GM12878 (cell line): ENCODE data around the gene CRB1. TPM values are rescaled to one million over a fixed set of nuclear protein-coding genes. Genes with fewer than 3 reads are reported as not detected.

Source experiments
- ATAC-seq: fragments of 200-7000 bp; cut with Tn5 transposase; 3 replicates; pipeline ENCODE4 v1.9.1; 2020; ENCODE audit warnings: mild to moderate bottlenecking, moderate library complexity
- BruUV-seq: library from RNA; stranded (reverse); fragments of 400-500 nt; replicated peaks from 2 replicates; lab custom pipeline; 2021; lab: Mats Ljungman, UMichigan
- CTCF ChIA-PET: fragments of 300-600 bp; sonication (Branson Sonifier 250); formaldehyde crosslinking; extraction: SDS; loops from one replicate; lab custom pipeline; 2021; ENCODE audit warnings: inconsistent platforms; lab: Yijun Ruan, JAX
- POLR2A ChIA-PET: fragments of 350-600 bp; formaldehyde crosslinking; extraction: SDS; loops from one replicate; lab custom pipeline; 2021; ENCODE audit warnings: inconsistent platforms; lab: Charles Lee
- RAD21 ChIA-PET: fragments of 300-600 bp; sonication (Branson Sonifier 250); formaldehyde crosslinking; loops from one replicate; lab custom pipeline; 2023; ENCODE audit warnings: antibody characterized with exemption; ENCODE audit not compliant: unreplicated experiment; lab: Charles Lee
- SMC1A ChIA-PET: fragments of 300-600 bp; sonication (Branson Sonifier 250); formaldehyde crosslinking; loops from one replicate; lab custom pipeline; 2023; ENCODE audit not compliant: unreplicated experiment, uncharacterized antibody; lab: Charles Lee
- DNase-seq: peaks from one replicate; pipeline ENCODE4 v3.0.0-alpha.2; 2011; ENCODE audit warnings: low read depth, low spot score
- FAIRE-seq: peaks from 3 replicates; lab custom pipeline; 2011; peaks lifted over from hg19 to GRCh38; lab: Jason Lieb, UNC
- H2AFZ ChIP-seq: 2 replicates; pipeline ENCODE4 v1.6.0; 2011; ENCODE audit warnings: low read depth, low read length, control low read depth; ENCODE audit not compliant: control insufficient read depth
- H3K27ac ChIP-seq: 2 replicates; pipeline ENCODE4 v1.5.1; 2011; ENCODE audit warnings: control low read depth; ENCODE audit not compliant: control insufficient read depth, insufficient read depth
- H3K27me3 ChIP-seq, 2 experiments: replicated peaks in 1 of 2; 2 replicates each; pipeline versions ENCODE4 v1.6.0 to v1.6.1; 2011; ENCODE audit warnings: low read length in 1 of 2; ENCODE audit not compliant: control insufficient read depth in 2 of 2, insufficient read depth in 2 of 2
- H3K36me3 ChIP-seq, 2 experiments: 2 replicates each; pipeline ENCODE4 v1.5.1; 2011; ENCODE audit warnings: low read length in 1 of 2; ENCODE audit not compliant: control insufficient read depth in 2 of 2, insufficient read depth in 2 of 2
- H3K4me1 ChIP-seq: 2 replicates; pipeline ENCODE4 v1.6.1; 2011; ENCODE audit warnings: mild to moderate bottlenecking, low read length, moderate library complexity, mixed read lengths; ENCODE audit not compliant: control insufficient read depth, insufficient read depth
- H3K4me2 ChIP-seq: 2 replicates; pipeline ENCODE4 v1.6.0; 2011; ENCODE audit warnings: control low read depth; ENCODE audit not compliant: control insufficient read depth, insufficient read depth
- H3K4me3 ChIP-seq: fragments of 200-600 bp; sonication (generic); 2 replicates; pipeline ENCODE4 v1.5.1; 2016
- H3K79me2 ChIP-seq: 2 replicates; pipeline ENCODE4 v1.6.0; 2011; ENCODE audit warnings: low read length; ENCODE audit not compliant: control insufficient read depth, insufficient read depth
- H3K9ac ChIP-seq: 2 replicates; pipeline ENCODE4 v1.8.0; 2011; ENCODE audit warnings: low read length, control low read depth, mixed read lengths; ENCODE audit not compliant: control insufficient read depth, insufficient read depth
- H3K9me3 ChIP-seq: replicated peaks from 3 replicates; pipeline ENCODE4 v1.5.1; 2011; ENCODE audit warnings: mild to moderate bottlenecking, low read length; ENCODE audit not compliant: control insufficient read depth, insufficient read depth
- H4K20me1 ChIP-seq: 2 replicates; pipeline ENCODE4 v1.6.0; 2011; ENCODE audit not compliant: control insufficient read depth, insufficient read depth
- ASH2L ChIP-seq: fragments of 300-600, 200-600 bp; sonication (generic); IDR thresholded peaks from 2 replicates; pipeline ENCODE4 v1.6.1; 2017; ENCODE audit warnings: low read depth, mild to moderate bottlenecking, borderline replicate concordance
- CBX5 ChIP-seq: sonication (generic); IDR thresholded peaks from 2 replicates; pipeline ENCODE4 v1.6.1; 2016; ENCODE audit warnings: low read depth, moderate library complexity, mild to moderate bottlenecking, inconsistent platforms
- CEBPB ChIP-seq, 2 experiments: fragments of 150-350 bp in 1 of 2; IDR thresholded peaks; 2 replicates each; pipeline ENCODE4 v1.6.1; 2012 to 2014; ENCODE audit warnings: low read depth in 2 of 2, low read length in 2 of 2, borderline replicate concordance in 1 of 2, inconsistent platforms in 1 of 2
- CHD1 ChIP-seq: IDR thresholded peaks from 2 replicates; pipeline ENCODE4 v1.6.1; 2012; ENCODE audit warnings: low read depth, low read length, improper control_type of control experiment
- CHD2 ChIP-seq: IDR thresholded peaks from 2 replicates; pipeline ENCODE4 v1.6.1; 2011; ENCODE audit warnings: low read depth, low read length, improper control_type of control experiment, borderline replicate concordance
- NFXL1 ChIP-seq: fragments of 450-650 bp; IDR thresholded peaks from 2 replicates; pipeline ENCODE4 v1.6.1; 2017; ENCODE audit warnings: antibody characterized with exemption, mild to moderate bottlenecking, borderline replicate concordance
- NR2C1 ChIP-seq: fragments of 450-650 bp; IDR thresholded peaks from 2 replicates; pipeline ENCODE4 v1.6.1; 2017; ENCODE audit warnings: antibody characterized with exemption, mild to moderate bottlenecking, moderate library complexity
- POU2F2 ChIP-seq: IDR thresholded peaks from 3 replicates; pipeline ENCODE4 v1.6.1; 2011; ENCODE audit warnings: low read depth, mild to moderate bottlenecking, low read length, borderline replicate concordance
- RAD21 ChIP-seq: IDR thresholded peaks from 2 replicates; pipeline ENCODE4 v1.6.1; 2011; ENCODE audit warnings: mild to moderate bottlenecking, low read depth, low read length, moderate library complexity; ENCODE audit not compliant: insufficient read depth
- RB1 ChIP-seq: fragments of 450-650 bp; formaldehyde crosslinking; IDR thresholded peaks from 2 replicates; pipeline ENCODE4 v1.6.1; 2017; ENCODE audit warnings: mild to moderate bottlenecking, borderline replicate concordance
- SMC3 ChIP-seq: IDR thresholded peaks from 2 replicates; pipeline ENCODE4 v1.6.1; 2011; ENCODE audit warnings: low read length, improper control_type of control experiment, borderline replicate concordance
- TCF7 ChIP-seq: IDR thresholded peaks from 2 replicates; pipeline ENCODE4 v1.6.1; 2014; ENCODE audit warnings: antibody characterized with exemption, borderline replicate concordance
- ZNF217 ChIP-seq: fragments of 450-650 bp; IDR thresholded peaks from 2 replicates; pipeline ENCODE4 v1.6.1; 2017; ENCODE audit warnings: antibody characterized with exemption, mild to moderate bottlenecking
- WGBS: methylation state at CpG from one replicate; pipeline ENCODE4 v1.1.6; 2016; ENCODE audit warnings: low lambda C conversion rate; ENCODE audit not compliant: insufficient replicate concordance, insufficient coverage; ENCODE audit errors: missing lambda C conversion rate; 5-methylcytosine and 5-hydroxymethylcytosine counted together
- in situ Hi-C: fragments of 300-500 bp; cut with MboI; formaldehyde crosslinking; loops from 9 replicates; pipeline ENCODE4 v1.14.3; 2018; ENCODE audit warnings: mixed read lengths
- intact Hi-C: fragments of 100-400 bp; cut with micrococcal nuclease; formaldehyde crosslinking; loops from one replicate; pipeline ENCODE4 v1.14.2; 2022; ENCODE audit not compliant: unreplicated experiment
- polyA plus RNA-seq, 11 experiments: library from polyadenylated mRNA; depleted of rRNA in 4 of 11; unstranded in 6 of 11; stranded (reverse) in 5 of 11; fragments of >200 nt; fragmentation: Nextera tagmentation in 4 of 11; fragmentation: Illumina TruSeq in 1 of 11; extraction: Ambion mirVana in 4 of 11; extraction: Trizol in 1 of 11; gene quantifications; 1 replicate in 1 of 11; 2 replicates in 10 of 11; pipeline versions ENCODE4 v1.2.1 to v1.2.3, GENCODE V29; 2011 to 2016; ENCODE audit warnings: inconsistent platforms in 2 of 11, missing spikeins in 2 of 11, low read depth in 1 of 11
- total RNA-seq, 4 experiments: library from RNA; depleted of rRNA in 3 of 4; stranded (reverse); fragments of >200 nt in 3 of 4; fragmentation: Illumina TruSeq in 1 of 4; extraction: Trizol in 1 of 4; gene quantifications; 2 replicates each; pipeline versions ENCODE4 v1.2.1 to v1.2.3, GENCODE V29; 2013 to 2021
- TF ChIP-seq, protein P1 (sequence below): fragments of 450-650 bp; formaldehyde crosslinking; IDR thresholded peaks from 2 replicates; pipeline ENCODE4 v1.4.0; 2020; ENCODE audit warnings: mild to moderate bottlenecking, moderate library complexity
- TF ChIP-seq, protein P2 (sequence below), 3 experiments: IDR thresholded peaks in 2 of 3; conservative IDR thresholded peaks in 1 of 3; 2 replicates each; pipeline ENCODE4 v1.5.1; 2011; ENCODE audit warnings: low read depth in 3 of 3, low read length in 3 of 3, mild to moderate bottlenecking in 3 of 3, control low read depth in 2 of 3, moderate library complexity in 2 of 3, inconsistent platforms in 1 of 3, mixed read lengths in 1 of 3; ENCODE audit not compliant: control insufficient read depth in 2 of 3, insufficient read depth in 1 of 3; ENCODE audit errors: extremely low read depth in 1 of 3

CRB1 gene
- total and polyA plus RNA-seq, 10 of the 15 experiments (the other 5 are each of a cell fraction or from before 2014, with no cell fraction given), result 0.06 to 0.10 (median 0.06) TPM; not detected in 7

DNA sequence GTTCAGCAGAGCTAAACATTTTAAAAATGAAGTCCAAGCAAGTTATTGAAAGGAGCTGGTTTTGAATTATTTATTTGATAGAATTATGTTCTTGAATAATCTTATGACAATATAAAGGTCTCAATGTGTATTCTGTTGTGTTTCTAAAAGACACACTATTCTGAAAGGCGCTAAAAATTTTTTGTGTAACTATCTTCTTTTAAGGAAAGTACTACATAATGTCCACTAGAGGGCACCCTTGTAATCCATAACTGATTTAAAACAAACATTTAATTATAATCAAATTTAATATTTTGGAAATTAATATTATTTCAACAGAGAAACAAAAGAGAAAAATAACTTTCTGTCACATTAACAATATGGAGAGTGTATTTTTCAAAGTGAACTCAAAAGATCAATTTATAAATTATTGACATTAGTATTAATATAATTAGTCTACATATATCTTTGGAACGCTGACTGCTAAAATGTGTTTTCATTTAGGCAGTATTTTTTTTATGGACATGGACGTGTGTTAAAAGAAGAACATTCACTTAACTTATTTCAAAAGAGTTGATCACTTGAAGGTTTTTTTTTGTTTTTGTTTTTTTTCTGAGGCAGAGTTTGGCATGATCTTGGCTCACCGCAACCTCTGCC is 258.8 kb downstream of the CRB1 start:
- in situ Hi-C loops (loop anchor here (25.0 kb wide), 1 partner anchor 1160 kb away; no protein-coding TSS in a partner anchor), intact Hi-C loops (loop anchor here (1.0 kb wide), 1 partner anchor 397 kb away; no protein-coding TSS in a partner anchor)
- ChIA-PET RAD21 (interaction anchor here (0.9 to 1.6 kb wide), 4 partner anchors 13 to 822 kb away, joined by 3 to 9 read pairs (median 4); no protein-coding TSS in a partner anchor), POLR2A (no interaction called here), SMC1A (interaction anchor here (0.5 to 1.6 kb wide), 6 partner anchors 11 to 939 kb away, joined by 3 to 11 read pairs (median 3); no protein-coding TSS in a partner anchor), CTCF (interaction anchor here (0.6 to 2.4 kb wide), 15 partner anchors 8 to 941 kb away, joined by 3 to 17 read pairs (median 4); no protein-coding TSS in a partner anchor)
- TF ChIP-seq RB1 (no peak), CHD1 (no peak), ASH2L (no peak), RAD21 (peak; percentile 35; the same call in 1 of the 2 replicates), POU2F2 (no peak), CEBPB (IDR thresholded peaks at IDR 0.05; ENCODE audit: borderline replicate concordance in 1 of 2, low read depth in 2 of 2, low read length in 2 of 2) (no peak), NFXL1 (no peak), SMC3 (peak; percentile 12; the same call in 1 of the 2 replicates), TCF7 (no peak), NR2C1 (no peak), CBX5 (no peak), CHD2 (no peak), ZNF217 (no peak)
- TF ChIP-seq, protein P1, sequence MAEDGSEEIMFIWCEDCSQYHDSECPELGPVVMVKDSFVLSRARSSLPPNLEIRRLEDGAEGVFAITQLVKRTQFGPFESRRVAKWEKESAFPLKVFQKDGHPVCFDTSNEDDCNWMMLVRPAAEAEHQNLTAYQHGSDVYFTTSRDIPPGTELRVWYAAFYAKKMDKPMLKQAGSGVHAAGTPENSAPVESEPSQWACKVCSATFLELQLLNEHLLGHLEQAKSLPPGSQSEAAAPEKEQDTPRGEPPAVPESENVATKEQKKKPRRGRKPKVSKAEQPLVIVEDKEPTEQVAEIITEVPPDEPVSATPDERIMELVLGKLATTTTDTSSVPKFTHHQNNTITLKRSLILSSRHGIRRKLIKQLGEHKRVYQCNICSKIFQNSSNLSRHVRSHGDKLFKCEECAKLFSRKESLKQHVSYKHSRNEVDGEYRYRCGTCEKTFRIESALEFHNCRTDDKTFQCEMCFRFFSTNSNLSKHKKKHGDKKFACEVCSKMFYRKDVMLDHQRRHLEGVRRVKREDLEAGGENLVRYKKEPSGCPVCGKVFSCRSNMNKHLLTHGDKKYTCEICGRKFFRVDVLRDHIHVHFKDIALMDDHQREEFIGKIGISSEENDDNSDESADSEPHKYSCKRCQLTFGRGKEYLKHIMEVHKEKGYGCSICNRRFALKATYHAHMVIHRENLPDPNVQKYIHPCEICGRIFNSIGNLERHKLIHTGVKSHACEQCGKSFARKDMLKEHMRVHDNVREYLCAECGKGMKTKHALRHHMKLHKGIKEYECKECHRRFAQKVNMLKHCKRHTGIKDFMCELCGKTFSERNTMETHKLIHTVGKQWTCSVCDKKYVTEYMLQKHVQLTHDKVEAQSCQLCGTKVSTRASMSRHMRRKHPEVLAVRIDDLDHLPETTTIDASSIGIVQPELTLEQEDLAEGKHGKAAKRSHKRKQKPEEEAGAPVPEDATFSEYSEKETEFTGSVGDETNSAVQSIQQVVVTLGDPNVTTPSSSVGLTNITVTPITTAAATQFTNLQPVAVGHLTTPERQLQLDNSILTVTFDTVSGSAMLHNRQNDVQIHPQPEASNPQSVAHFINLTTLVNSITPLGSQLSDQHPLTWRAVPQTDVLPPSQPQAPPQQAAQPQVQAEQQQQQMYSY (CRISPR knock-in tag), result no peak
- TF ChIP-seq, protein P2, sequence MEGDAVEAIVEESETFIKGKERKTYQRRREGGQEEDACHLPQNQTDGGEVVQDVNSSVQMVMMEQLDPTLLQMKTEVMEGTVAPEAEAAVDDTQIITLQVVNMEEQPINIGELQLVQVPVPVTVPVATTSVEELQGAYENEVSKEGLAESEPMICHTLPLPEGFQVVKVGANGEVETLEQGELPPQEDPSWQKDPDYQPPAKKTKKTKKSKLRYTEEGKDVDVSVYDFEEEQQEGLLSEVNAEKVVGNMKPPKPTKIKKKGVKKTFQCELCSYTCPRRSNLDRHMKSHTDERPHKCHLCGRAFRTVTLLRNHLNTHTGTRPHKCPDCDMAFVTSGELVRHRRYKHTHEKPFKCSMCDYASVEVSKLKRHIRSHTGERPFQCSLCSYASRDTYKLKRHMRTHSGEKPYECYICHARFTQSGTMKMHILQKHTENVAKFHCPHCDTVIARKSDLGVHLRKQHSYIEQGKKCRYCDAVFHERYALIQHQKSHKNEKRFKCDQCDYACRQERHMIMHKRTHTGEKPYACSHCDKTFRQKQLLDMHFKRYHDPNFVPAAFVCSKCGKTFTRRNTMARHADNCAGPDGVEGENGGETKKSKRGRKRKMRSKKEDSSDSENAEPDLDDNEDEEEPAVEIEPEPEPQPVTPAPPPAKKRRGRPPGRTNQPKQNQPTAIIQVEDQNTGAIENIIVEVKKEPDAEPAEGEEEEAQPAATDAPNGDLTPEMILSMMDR (IDR thresholded peaks at IDR 0.05 in 2 of 3, conservative IDR thresholded peaks at IDR 0.05 in 1 of 3; ENCODE audit: control insufficient read depth in 2 of 3, extremely low read depth in 1 of 3, insufficient read depth in 1 of 3, low read depth in 3 of 3, low read length in 3 of 3), result peak in 2 of 3 experiments; percentile 29 to 39; a peak in 3 of 6 replicates
- no peaks in the 10 kb centered on the region for H3K36me3 ChIP-seq
- no peaks in the 10 kb centered on the region for H3K79me2 ChIP-seq
- 41% methylated on average over 4 of the region's 4 CpGs for WGBS
- H3K4me2 ChIP-seq, result no peak overlapping the region
- ATAC-seq (no peak), DNase-seq (no peak), FAIRE-seq (peak; percentile 84)
- no peak overlapping the region for H2AFZ ChIP-seq
- H3K4me3 ChIP-seq, result no peak overlapping the region
- H4K20me1 ChIP-seq, result no peaks in the 10 kb centered on the region
- no TSS peak for BruUV-seq
- H3K27me3 ChIP-seq, result no peaks in the 10 kb centered on the region
- no peaks in the 10 kb centered on the region for H3K9me3 ChIP-seq
- H3K9ac ChIP-seq, result no peak overlapping the region
- H3K27ac ChIP-seq, result no peak overlapping the region
- no peaks in the 10 kb centered on the region for H3K4me1 ChIP-seq
